Left lung (tissue), 10 donors: ENCODE results near the gene COX7A1. TPM values are rescaled to one million over a fixed set of nuclear protein-coding genes. Genes with fewer than 3 reads are reported as not detected.

Source experiments
- ATAC-seq: fragments of 200-7000 bp; cut with Tn5 transposase; one replicate; pipeline ENCODE4 v1.9.1; 2020; ENCODE audit warnings: moderate library complexity
- DNase-seq, 4 donors: peaks; one replicate each; pipeline ENCODE4 v3.0.0-alpha.2; 2013 to 2020
- H3K27ac ChIP-seq, 2 donors: fragments of 200-600 bp; sonication (generic) in 1 of 2; one replicate each; pipeline versions ENCODE4 v1.5.0 to v1.8.0; 2020 to 2021
- H3K27me3 ChIP-seq, 2 donors: fragments of 200-600 bp; sonication (generic) in 1 of 2; one replicate each; pipeline versions ENCODE4 v1.5.0 to v1.8.0; 2020 to 2021
- H3K36me3 ChIP-seq, 2 donors: fragments of 200-600 bp; sonication (generic) in 1 of 2; one replicate each; pipeline versions ENCODE4 v1.5.0 to v1.8.0; 2020 to 2021
- H3K4me1 ChIP-seq, 2 donors: fragments of 200-600 bp; one replicate each; pipeline ENCODE4 v1.8.0; 2021
- H3K4me3 ChIP-seq, 2 donors: fragments of 200-600 bp; sonication (generic) in 1 of 2; one replicate each; pipeline versions ENCODE4 v1.5.0 to v1.8.0; 2020 to 2021; ENCODE audit warnings: mild to moderate bottlenecking in 1 of 2
- H3K9me3 ChIP-seq, 2 donors: fragments of 200-600 bp; sonication (generic) in 1 of 2; one replicate each; pipeline versions ENCODE4 v1.5.0 to v1.8.0; 2020 to 2021
- CTCF ChIP-seq, 2 donors: fragments of 200-600 bp; sonication (generic) in 1 of 2; IDR thresholded peaks; one replicate each; pipeline versions ENCODE4 v1.5.0 to v1.8.0; 2021; ENCODE audit warnings: antibody characterized with exemption in 2 of 2
- intact Hi-C, 2 donors: fragments of 100-400 bp; cut with DNase I; formaldehyde crosslinking; loops; one replicate each; pipeline versions ENCODE4 v1.11.2 to v1.14.2; 2022
- polyA plus RNA-seq, 6 donors: library from polyadenylated mRNA; unstranded; fragments of 120-200 nt; gene quantifications; one replicate each; pipeline ENCODE4 v1.2.1, GENCODE V29; 2013; ENCODE audit not compliant: insufficient read length in 6 of 6
- total RNA-seq, 2 donors: library from RNA; stranded (reverse); fragmentation: NEBNext Ultra II Directional; extraction: Animal tissue kit (Norgen Biotek cat#: 25700); gene quantifications; one replicate each; pipeline ENCODE4 v1.2.1, GENCODE V29; 2021
- donor health status: DM: no; HTN: yes; CAD: no.
- donor health status: DM: no; HTN: no; CAD: no.

The COX7A1 gene
- total and polyA plus RNA-seq, 8 donors, result 29.4 to 64.9 (median 38.3) TPM

GRCh38 chr19:36103040-36103626, 49.1 kb downstream of the COX7A1 start:
- intact Hi-C loops, result no loop called here
- no peak for ATAC-seq
- Histone ChIP-seq H3K9me3 (no peaks in the 10 kb centered on the region), H3K4me1 (no peaks in the 10 kb centered on the region), H3K27ac (no peak overlapping the region), H3K4me3 (no peak overlapping the region), H3K27me3 (no peaks in the 10 kb centered on the region), H3K36me3 (peaks cover 0 to 67% of the 10 kb centered on the region in 2 donors)
- no peak for DNase-seq
- no peak for TF ChIP-seq CTCF (IDR thresholded peaks at IDR 0.05)

- Histone ChIP-seq H3K27ac (no peak overlapping the region), H3K36me3 (peaks cover 0 to 69% of the 10 kb centered on the region in 2 donors), H3K4me1 (no peaks in the 10 kb centered on the region), H3K4me3 (no peak overlapping the region), H3K27me3 (no peaks in the 10 kb centered on the region), H3K9me3 (no peaks in the 10 kb centered on the region)
- DNase-seq, result no peak
- no peak for TF ChIP-seq CTCF (IDR thresholded peaks at IDR 0.05)
- ATAC-seq, result no peak
- intact Hi-C loops, result no loop called here
Measured at GRCh38 chr19:36101550-36102327, 50.5 kb downstream of the COX7A1 start.

Other genes with a start within 250 kb of the COX7A1 start
- 10 to 100 TPM; 24.7 to 26.0 TPM for gene HCST, start 249.9 kb downstream of the COX7A1 start, total RNA-seq
- gene HCST, start 249.9 kb downstream of the COX7A1 start, polyA plus RNA-seq, result 1 to 10 TPM; 3.6 to 5.9 (median 4.4) TPM
- gene TYROBP, start 244.2 kb downstream of the COX7A1 start, total RNA-seq, result 100 to 1,000 TPM; 205 to 407 TPM
- gene TYROBP, start 244.2 kb downstream of the COX7A1 start, polyA plus RNA-seq, result 10 to 100 TPM; 12.3 to 15.7 (median 13.3) TPM
- gene LRFN3, start 216.1 kb downstream of the COX7A1 start, total RNA-seq, result 10 to 100 TPM; 12.2 to 14.8 TPM
- 10 to 100 TPM in 3 of 6 donors, 1 to 10 TPM in 3; 8.0 to 13.6 (median 11.1) TPM for gene LRFN3, start 216.1 kb downstream of the COX7A1 start, polyA plus RNA-seq
- 10 to 100 TPM; 14.0 to 16.5 TPM for gene SDHAF1, start 157.3 kb downstream of the COX7A1 start, total RNA-seq
- 10 to 100 TPM in 5 of 6 donors, 1 to 10 TPM in 1; 9.4 to 13.3 (median 10.9) TPM for gene SDHAF1, start 157.3 kb downstream of the COX7A1 start, polyA plus RNA-seq
- gene SYNE4, start 143.6 kb downstream of the COX7A1 start, total RNA-seq, result 10 to 100 TPM; 11.2 to 13.1 TPM
- gene SYNE4, start 143.6 kb downstream of the COX7A1 start, polyA plus RNA-seq, result 10 to 100 TPM in 1 of 6 donors, 1 to 10 TPM in 5; 6.8 to 10.4 (median 8.2) TPM
- 10 to 100 TPM; 19.3 to 22.7 TPM for gene ALKBH6, start 138.2 kb downstream of the COX7A1 start, total RNA-seq
- gene ALKBH6, start 138.2 kb downstream of the COX7A1 start, polyA plus RNA-seq, result 10 to 100 TPM; 16.8 to 21.0 (median 19.2) TPM
- 10 to 100 TPM in 1 of 2 donors, 1 to 10 TPM in 1; 5.8 to 16.6 TPM for gene CLIP3, start 119.6 kb downstream of the COX7A1 start, total RNA-seq
- 10 to 100 TPM; 22.4 to 33.0 (median 31.5) TPM for gene CLIP3, start 119.6 kb downstream of the COX7A1 start, polyA plus RNA-seq
- 1 to 10 TPM; 7.1 to 7.2 TPM for gene THAP8, start 98.2 kb downstream of the COX7A1 start, total RNA-seq
- gene THAP8, start 98.2 kb downstream of the COX7A1 start, polyA plus RNA-seq, result 1 to 10 TPM; 5.7 to 8.4 (median 6.9) TPM
- 1 to 10 TPM; 3.7 to 4.3 TPM for gene WDR62, start 97.5 kb downstream of the COX7A1 start, total RNA-seq
- 1 to 10 TPM; 4.0 to 6.7 (median 4.5) TPM for gene WDR62, start 97.5 kb downstream of the COX7A1 start, polyA plus RNA-seq
- not detected for gene OVOL3, start 41.3 kb downstream of the COX7A1 start, total RNA-seq
- gene OVOL3, start 41.3 kb downstream of the COX7A1 start, polyA plus RNA-seq, result under 1 TPM in 2 of 6 donors, not detected in 4; 0.27 to 0.34 TPM
- 10 to 100 TPM; 43.7 to 51.7 TPM for gene POLR2I, start 37.6 kb downstream of the COX7A1 start, total RNA-seq
- gene POLR2I, start 37.6 kb downstream of the COX7A1 start, polyA plus RNA-seq, result 10 to 100 TPM; 35.8 to 52.4 (median 45.7) TPM
- gene TBCB, start 37.0 kb downstream of the COX7A1 start, total RNA-seq, result 100 to 1,000 TPM; 116 to 130 TPM
- gene TBCB, start 37.0 kb downstream of the COX7A1 start, polyA plus RNA-seq, result 100 to 1,000 TPM in 4 of 6 donors, 10 to 100 TPM in 2; 90.2 to 122 (median 111) TPM
- 100 to 1,000 TPM; 688 to 720 TPM for gene CAPNS1, start 12.4 kb downstream of the COX7A1 start, total RNA-seq
- 100 to 1,000 TPM; 479 to 615 (median 546) TPM for gene CAPNS1, start 12.4 kb downstream of the COX7A1 start, polyA plus RNA-seq
- gene ZNF565, start 62.2 kb upstream of the COX7A1 start, total RNA-seq, result 1 to 10 TPM; 3.2 to 3.5 TPM
- gene ZNF565, start 62.2 kb upstream of the COX7A1 start, polyA plus RNA-seq, result 1 to 10 TPM; 7.1 to 8.3 (median 7.8) TPM
- gene ZNF146, start 62.7 kb upstream of the COX7A1 start, total RNA-seq, result 10 to 100 TPM; 42.8 to 47.7 TPM
- 100 to 1,000 TPM; 112 to 140 (median 121) TPM for gene ZNF146, start 62.7 kb upstream of the COX7A1 start, polyA plus RNA-seq
- 1 to 10 TPM; 3.8 to 4.5 TPM for gene ZFP14, start 226.8 kb upstream of the COX7A1 start, total RNA-seq
- gene ZFP14, start 226.8 kb upstream of the COX7A1 start, polyA plus RNA-seq, result 10 to 100 TPM; 11.5 to 16.1 (median 14.5) TPM